Measurements from ENCODE around the gene PLK5.

Gene PLK5

GRCh38 chr19:1502433-1503088 lies 21.3 kb upstream of the PLK5 start:
- Histone ChIP-seq H3K4me1 (ENCODE audit: control insufficient read depth in 1 of 2, insufficient read depth in 1 of 2, low read depth in 1 of 2, low read length in 1 of 2) (peaks cover 2 to 6% of the 10 kb centered on the region in 2 experiments), H3K4me3 (ENCODE audit: low read depth in 1 of 2, low read length in 1 of 2) (no peak overlapping the region), H3K27ac (no peak overlapping the region), H3K9me3 (peaks cover 1% of the 10 kb centered on the region), H3K36me3 (no peaks in the 10 kb centered on the region), H3K27me3 (peaks cover 71% of the 10 kb centered on the region)
- TF ChIP-seq CTCF (IDR thresholded peaks at IDR 0.05), result no peak

- no peak overlapping the region for H3K27ac ChIP-seq
- peaks cover 4% of the 10 kb centered on the region for H3K9me3 ChIP-seq
- peaks cover 4 to 10% of the 10 kb centered on the region in 2 experiments for H3K4me1 ChIP-seq (ENCODE audit: control insufficient read depth in 1 of 2, insufficient read depth in 1 of 2, low read depth in 1 of 2, low read length in 1 of 2)
- H3K27me3 ChIP-seq, result peaks cover 73% of the 10 kb centered on the region
- no peak overlapping the region for H3K4me3 ChIP-seq (ENCODE audit: low read depth in 1 of 2, low read length in 1 of 2)
- TF ChIP-seq CTCF (IDR thresholded peaks at IDR 0.05), result no peak
- H3K36me3 ChIP-seq, result no peaks in the 10 kb centered on the region
Observed at GRCh38 chr19:1503089-1503924, 20.6 kb upstream of the PLK5 start.

GRCh38 chr19:1503925-1504773 lies 19.7 kb upstream of the PLK5 start:
- Histone ChIP-seq H3K4me3 (ENCODE audit: low read depth in 1 of 2, low read length in 1 of 2) (no peak overlapping the region), H3K9me3 (peaks cover 4% of the 10 kb centered on the region), H3K27ac (no peak overlapping the region), H3K27me3 (peaks cover 81% of the 10 kb centered on the region), H3K36me3 (no peaks in the 10 kb centered on the region), H3K4me1 (ENCODE audit: control insufficient read depth in 1 of 2, insufficient read depth in 1 of 2, low read depth in 1 of 2, low read length in 1 of 2) (peaks cover 4 to 10% of the 10 kb centered on the region in 2 experiments)
- TF ChIP-seq CTCF (IDR thresholded peaks at IDR 0.05), result no peak

- Histone ChIP-seq H3K27ac (no peak overlapping the region), H3K4me3 (ENCODE audit: low read depth in 1 of 2, low read length in 1 of 2) (no peak overlapping the region), H3K4me1 (ENCODE audit: control insufficient read depth in 1 of 2, insufficient read depth in 1 of 2, low read depth in 1 of 2, low read length in 1 of 2) (peaks cover 4 to 10% of the 10 kb centered on the region in 2 experiments), H3K36me3 (no peaks in the 10 kb centered on the region), H3K9me3 (peaks cover 4% of the 10 kb centered on the region), H3K27me3 (peaks cover 90% of the 10 kb centered on the region)
- no peak for TF ChIP-seq CTCF (IDR thresholded peaks at IDR 0.05)
Observed at GRCh38 chr19:1505012-1505411, 18.9 kb upstream of the PLK5 start.

Measured in neutrophil (primary cell).